HepG2 (cell line): ENCODE data around the gene MKRN3. TPM values are rescaled to one million over a fixed set of nuclear protein-coding genes. Genes with fewer than 3 reads are reported as not detected.

ENCODE experiments used
- ATAC-seq: fragments of 200-7000 bp; cut with Tn5 transposase; 3 replicates; pipeline ENCODE4 v1.9.1; 2020; ENCODE audit warnings: mild to moderate bottlenecking, moderate library complexity
- BruUV-seq: library from RNA; stranded (reverse); fragments of 400-500 nt; replicated peaks from 2 replicates; lab custom pipeline; 2021; lab: Mats Ljungman, UMichigan
- CTCF ChIA-PET: fragments of 300-600 bp; formaldehyde crosslinking; extraction: SDS; loops from one replicate; lab custom pipeline; 2021; ENCODE audit warnings: low total read pairs, inconsistent platforms, low intra/inter-chr PET ratio; lab: Yijun Ruan, JAX
- POLR2A ChIA-PET: fragments of 350-600 bp; sonication (Branson Sonifier 250); formaldehyde crosslinking; loops from one replicate; lab custom pipeline; 2020; ENCODE audit warnings: antibody characterized with exemption, inconsistent platforms; lab: Yijun Ruan, JAX
- DNase-seq: peaks from one replicate; pipeline ENCODE4 v3.0.0-alpha.2; 2015; ENCODE audit warnings: low spot score
- FAIRE-seq: peaks from 3 replicates; lab custom pipeline; 2011; peaks lifted over from hg19 to GRCh38; lab: Jason Lieb, UNC
- H2AFZ ChIP-seq: one replicate; pipeline ENCODE4 v1.6.1; 2011; ENCODE audit warnings: low read length, inconsistent platforms
- H3K27ac ChIP-seq: fragments of 300-600 bp; 3 replicates; pipeline ENCODE4 v1.8.0; 2011; ENCODE audit warnings: mixed run types, mild to moderate bottlenecking, mixed read lengths, low read length, inconsistent platforms; ENCODE audit not compliant: insufficient read depth; ENCODE audit errors: extremely low read length
- H3K27me3 ChIP-seq, 2 experiments: fragments of 200-600 bp in 1 of 2; 2 replicates in 1 of 2; 3 replicates in 1 of 2; pipeline versions ENCODE4 v1.6.0 to v1.8.0; 2011; ENCODE audit warnings: low read length in 2 of 2, mild to moderate bottlenecking in 2 of 2, moderate library complexity in 2 of 2, inconsistent platforms in 1 of 2; ENCODE audit not compliant: insufficient read depth in 2 of 2, control insufficient read depth in 1 of 2
- H3K36me3 ChIP-seq, 2 experiments: fragments of 200-600 bp in 1 of 2; replicated peaks in 1 of 2; 2 replicates in 1 of 2; 3 replicates in 1 of 2; pipeline versions ENCODE4 v1.5.1 to v1.8.0; 2011; ENCODE audit warnings: low read length in 2 of 2, inconsistent platforms in 1 of 2; ENCODE audit not compliant: insufficient read depth in 2 of 2, control insufficient read depth in 1 of 2
- H3K4me1 ChIP-seq: 2 replicates; pipeline ENCODE4 v1.5.1; 2012; ENCODE audit warnings: low read length, inconsistent platforms; ENCODE audit not compliant: insufficient read depth
- H3K4me2 ChIP-seq: 2 replicates; pipeline ENCODE4 v1.6.0; 2011; ENCODE audit warnings: low read depth, low read length, inconsistent platforms
- H3K4me3 ChIP-seq, 3 experiments: fragments of 200-600 bp in 1 of 3; sonication (generic), shearing (Covaris generic) in 1 of 3; replicated peaks in 1 of 3; 2 replicates each; pipeline ENCODE4 v1.5.1; 2011 to 2016; ENCODE audit warnings: low read length in 3 of 3, inconsistent platforms in 2 of 3, low read depth in 2 of 3, mild to moderate bottlenecking in 2 of 3, control low read depth in 1 of 3, mixed read lengths in 1 of 3; ENCODE audit not compliant: insufficient read depth in 1 of 3
- H3K79me2 ChIP-seq: one replicate; pipeline ENCODE4 v1.6.1; 2011; ENCODE audit warnings: low read length, inconsistent platforms; ENCODE audit not compliant: insufficient read depth
- H3K9ac ChIP-seq: 2 replicates; pipeline ENCODE4 v1.6.0; 2011; ENCODE audit warnings: mild to moderate bottlenecking, low read depth, low read length, inconsistent platforms; ENCODE audit not compliant: insufficient read depth
- H3K9me3 ChIP-seq: 2 replicates; pipeline ENCODE4 v1.5.1; 2012; ENCODE audit warnings: mild to moderate bottlenecking, low read length
- H4K20me1 ChIP-seq: 2 replicates; pipeline ENCODE4 v1.6.0; 2011; ENCODE audit warnings: inconsistent platforms, mild to moderate bottlenecking, low read length, moderate library complexity; ENCODE audit not compliant: insufficient read depth
- FOSL1 ChIP-seq: sonication (generic); formaldehyde crosslinking; IDR thresholded peaks from 2 replicates; pipeline ENCODE4 v1.9.0; 2021; ENCODE audit warnings: missing genetic modification reagents, borderline replicate concordance
- FOXP1 ChIP-seq, 2 experiments: fragments of 450-650 bp in 1 of 2; IDR thresholded peaks; 2 replicates each; pipeline ENCODE4 v1.6.1; 2017 to 2018; ENCODE audit warnings: antibody characterized with exemption in 1 of 2
- JUND ChIP-seq: sonication (generic); formaldehyde crosslinking; IDR thresholded peaks from 2 replicates; pipeline ENCODE4 v1.8.0; 2022; ENCODE audit warnings: mild to moderate bottlenecking, missing genetic modification reagents
- NCOR1 ChIP-seq: fragments of 200-600 bp; sonication (generic); IDR thresholded peaks from 2 replicates; pipeline ENCODE4 v1.7.0; 2017; ENCODE audit warnings: antibody characterized with exemption, low read length, borderline replicate concordance
- NFIB ChIP-seq: sonication (generic); formaldehyde crosslinking; IDR thresholded peaks from 2 replicates; pipeline ENCODE4 v1.9.0; 2021; ENCODE audit warnings: missing genetic modification reagents, mild to moderate bottlenecking, borderline replicate concordance
- NONO ChIP-seq, 2 experiments: fragments of 450-650 bp in 1 of 2; sonication (generic) in 1 of 2; formaldehyde crosslinking in 1 of 2; IDR thresholded peaks in 1 of 2; conservative IDR thresholded peaks in 1 of 2; 2 replicates each; pipeline versions ENCODE4 v1.6.1 to v1.8.0; 2017 to 2022; ENCODE audit warnings: mild to moderate bottlenecking in 1 of 2, missing genetic modification reagents in 1 of 2, moderate library complexity in 1 of 2
- SRY ChIP-seq: sonication (generic); formaldehyde crosslinking; IDR thresholded peaks from 2 replicates; pipeline ENCODE4 v1.8.0; 2022; ENCODE audit warnings: mild to moderate bottlenecking, missing genetic modification reagents
- ZNF441 ChIP-seq: sonication (generic); formaldehyde crosslinking; IDR thresholded peaks from 2 replicates; pipeline ENCODE4 v1.7.0; 2021; ENCODE audit warnings: missing genetic modification reagents, borderline replicate concordance
- WGBS: methylation state at CpG from one replicate; pipeline ENCODE4 v1.1.6; 2017; ENCODE audit warnings: low lambda C conversion rate; 5-methylcytosine and 5-hydroxymethylcytosine counted together
- in situ Hi-C: cut with HindIII; loops from 2 replicates; pipeline ENCODE4 v1.10.0; 2017; ENCODE audit warnings: low pct_unique_long_range_greater_than_20kb; ENCODE audit not compliant: extremely low pct_ligation_motif_present
- intact Hi-C: fragments of 100-400 bp; cut with micrococcal nuclease; formaldehyde crosslinking; loops from one replicate; pipeline ENCODE4 v1.10.0; 2022; ENCODE audit not compliant: unreplicated experiment
- polyA plus RNA-seq, 8 experiments: library from polyadenylated mRNA; depleted of rRNA in 3 of 8; stranded (reverse) in 7 of 8; unstranded in 1 of 8; fragments of >200 nt; fragmentation: Illumina TruSeq in 4 of 8; extraction: Trizol in 4 of 8; gene quantifications; 2 replicates each; pipeline versions ENCODE4 v1.2.1 to v1.2.3, GENCODE V29; 2011 to 2016; ENCODE audit warnings: low read depth in 4 of 8, missing spikeins in 1 of 8, mixed read lengths in 1 of 8; ENCODE audit not compliant: insufficient read depth in 1 of 8
- total RNA-seq, 5 experiments: library from RNA; depleted of rRNA; stranded (reverse); fragments of >200 nt; fragmentation: Illumina TruSeq; extraction: Trizol; gene quantifications; 2 replicates each; pipeline ENCODE4 v1.2.3, GENCODE V29; 2016; ENCODE audit warnings: low read depth in 1 of 5
- TF ChIP-seq, protein P1 (sequence below): sonication (generic); formaldehyde crosslinking; IDR thresholded peaks from 2 replicates; pipeline ENCODE4 v1.4.0; 2020; ENCODE audit warnings: mild to moderate bottlenecking, missing genetic modification reagents
- TF ChIP-seq, protein P2 (sequence below): sonication (generic); formaldehyde crosslinking; IDR thresholded peaks from 2 replicates; pipeline ENCODE4 v1.5.0; 2020; ENCODE audit warnings: mild to moderate bottlenecking, missing genetic modification reagents
- TF ChIP-seq, protein P3 (sequence below): sonication (generic); formaldehyde crosslinking; IDR thresholded peaks from 2 replicates; pipeline ENCODE4 v1.4.0; 2020; ENCODE audit warnings: missing genetic modification reagents, mild to moderate bottlenecking, borderline replicate concordance

MKRN3 gene
- total and polyA plus RNA-seq, 2 of the 13 experiments (the other 11 are each of a cell fraction or from before 2014, with no cell fraction given): 2.4 to 5.2 TPM

DNA sequence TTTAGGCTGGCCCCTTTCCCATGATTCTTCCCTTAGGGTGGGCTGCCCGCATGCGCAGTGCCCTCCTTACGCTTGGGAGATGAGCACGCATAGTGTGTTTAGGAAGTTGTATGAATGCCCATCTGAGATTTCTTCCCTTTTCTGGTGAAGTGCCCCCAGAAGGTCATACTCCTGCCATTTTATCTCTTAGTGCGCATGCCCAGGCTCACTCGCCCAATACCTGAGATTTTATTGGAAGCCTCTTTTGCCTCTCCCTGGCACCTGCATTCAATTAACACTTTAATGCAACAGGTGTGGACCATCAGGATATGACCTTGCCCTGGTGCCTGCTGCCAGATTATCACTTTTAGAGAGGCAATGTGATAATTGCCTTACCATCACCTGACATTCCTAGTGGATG lies 36.6 kb downstream of the MKRN3 start:
- no peak for ATAC-seq
- H3K79me2 ChIP-seq: no peaks in the 10 kb centered on the region
- intact Hi-C loops: no loop called here

More for the DNA sequence above, 36.6 kb downstream of the MKRN3 start:
- FAIRE-seq (no peak), DNase-seq (no peak)
- POLR2A ChIA-PET: no interaction called here
- Histone ChIP-seq H3K27ac (no peak overlapping the region), H3K9me3 (no peaks in the 10 kb centered on the region), H3K9ac (no peak overlapping the region), H3K4me3 (no peak overlapping the region), H3K27me3 (no peaks in the 10 kb centered on the region), H2AFZ (no peak overlapping the region), H4K20me1 (no peaks in the 10 kb centered on the region)
- CTCF ChIA-PET: no interaction called here
- WGBS: 55% methylated on average over 6 of the region's 6 CpGs
- no TSS peak for BruUV-seq
- TF ChIP-seq, protein P1, sequence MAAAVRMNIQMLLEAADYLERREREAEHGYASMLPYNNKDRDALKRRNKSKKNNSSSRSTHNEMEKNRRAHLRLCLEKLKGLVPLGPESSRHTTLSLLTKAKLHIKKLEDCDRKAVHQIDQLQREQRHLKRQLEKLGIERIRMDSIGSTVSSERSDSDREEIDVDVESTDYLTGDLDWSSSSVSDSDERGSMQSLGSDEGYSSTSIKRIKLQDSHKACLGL: no peak
- TF ChIP-seq JUND: no peak
- TF ChIP-seq NCOR1: no peak
- TF ChIP-seq, protein P2, sequence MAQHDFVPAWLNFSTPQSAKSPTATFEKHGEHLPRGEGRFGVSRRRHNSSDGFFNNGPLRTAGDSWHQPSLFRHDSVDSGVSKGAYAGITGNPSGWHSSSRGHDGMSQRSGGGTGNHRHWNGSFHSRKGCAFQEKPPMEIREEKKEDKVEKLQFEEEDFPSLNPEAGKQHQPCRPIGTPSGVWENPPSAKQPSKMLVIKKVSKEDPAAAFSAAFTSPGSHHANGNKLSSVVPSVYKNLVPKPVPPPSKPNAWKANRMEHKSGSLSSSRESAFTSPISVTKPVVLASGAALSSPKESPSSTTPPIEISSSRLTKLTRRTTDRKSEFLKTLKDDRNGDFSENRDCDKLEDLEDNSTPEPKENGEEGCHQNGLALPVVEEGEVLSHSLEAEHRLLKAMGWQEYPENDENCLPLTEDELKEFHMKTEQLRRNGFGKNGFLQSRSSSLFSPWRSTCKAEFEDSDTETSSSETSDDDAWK (CRISPR knock-in tag): no peak
- TF ChIP-seq ZNF441 (CRISPR knock-in tag): no peak
- no peak for TF ChIP-seq SRY (CRISPR knock-in tag)
- TF ChIP-seq, protein P3, sequence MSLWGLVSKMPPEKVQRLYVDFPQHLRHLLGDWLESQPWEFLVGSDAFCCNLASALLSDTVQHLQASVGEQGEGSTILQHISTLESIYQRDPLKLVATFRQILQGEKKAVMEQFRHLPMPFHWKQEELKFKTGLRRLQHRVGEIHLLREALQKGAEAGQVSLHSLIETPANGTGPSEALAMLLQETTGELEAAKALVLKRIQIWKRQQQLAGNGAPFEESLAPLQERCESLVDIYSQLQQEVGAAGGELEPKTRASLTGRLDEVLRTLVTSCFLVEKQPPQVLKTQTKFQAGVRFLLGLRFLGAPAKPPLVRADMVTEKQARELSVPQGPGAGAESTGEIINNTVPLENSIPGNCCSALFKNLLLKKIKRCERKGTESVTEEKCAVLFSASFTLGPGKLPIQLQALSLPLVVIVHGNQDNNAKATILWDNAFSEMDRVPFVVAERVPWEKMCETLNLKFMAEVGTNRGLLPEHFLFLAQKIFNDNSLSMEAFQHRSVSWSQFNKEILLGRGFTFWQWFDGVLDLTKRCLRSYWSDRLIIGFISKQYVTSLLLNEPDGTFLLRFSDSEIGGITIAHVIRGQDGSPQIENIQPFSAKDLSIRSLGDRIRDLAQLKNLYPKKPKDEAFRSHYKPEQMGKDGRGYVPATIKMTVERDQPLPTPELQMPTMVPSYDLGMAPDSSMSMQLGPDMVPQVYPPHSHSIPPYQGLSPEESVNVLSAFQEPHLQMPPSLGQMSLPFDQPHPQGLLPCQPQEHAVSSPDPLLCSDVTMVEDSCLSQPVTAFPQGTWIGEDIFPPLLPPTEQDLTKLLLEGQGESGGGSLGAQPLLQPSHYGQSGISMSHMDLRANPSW (CRISPR knock-in tag): no peak
- TF ChIP-seq FOXP1 (IDR thresholded peaks at IDR 0.05): no peak
- TF ChIP-seq FOXP1 (CRISPR knock-in tag; IDR thresholded peaks at IDR 0.05): no peak
- TF ChIP-seq NONO (IDR thresholded peaks at IDR 0.05): no peak
- no peak for TF ChIP-seq NONO (CRISPR knock-in tag; conservative IDR thresholded peaks at IDR 0.05)
- TF ChIP-seq FOSL1 (CRISPR knock-in tag): no peak
- TF ChIP-seq NFIB (CRISPR knock-in tag): no peak
- TF ChIP-seq, all 625 proteins: peak for 0
- Histone ChIP-seq H3K4me1 (no peaks in the 10 kb centered on the region), H3K4me2 (no peak overlapping the region), H3K36me3 (no peaks in the 10 kb centered on the region)
- in situ Hi-C loops: no loop called here
